ENCODE results near the gene EAPP.
"Not testable (repeated sequence)": the region's sequence is repeated elsewhere in the genome, so short reads cannot be mapped to it uniquely, and the experiment has no call there.

- not testable (repeated sequence) for TF ChIP-seq CTCF (IDR thresholded peaks at IDR 0.05; ENCODE audit: low read depth, low read length, poor library complexity, severe bottlenecking); EZH2phosphoT487 (IDR thresholded peaks at IDR 0.05; ENCODE audit: borderline replicate concordance, low read length)
Observed at GRCh38 chr14:34540181-34541059, 919 bp upstream of the EAPP start.

All from DOHH2 (cell line).